DOHH2 (cell line): ENCODE results near the gene CPNE2.

Source experiments
- H3F3A ChIP-seq: fragments of 200-600 bp; sonication (generic), shearing (Covaris generic); 2 replicates; pipeline ENCODE4 v1.6.0; 2016; ENCODE audit warnings: antibody characterized with exemption, mild to moderate bottlenecking; ENCODE audit not compliant: control insufficient read depth, insufficient read depth
- H3K27ac ChIP-seq: fragments of 200-600 bp; sonication (generic); 2 replicates; pipeline ENCODE4 v1.5.1; 2014; ENCODE audit warnings: low read depth, mild to moderate bottlenecking, low read length, moderate library complexity
- H3K27me3 ChIP-seq: fragments of 200-600 bp; sonication (generic); 2 replicates; pipeline ENCODE4 v1.6.1; 2014; ENCODE audit warnings: mild to moderate bottlenecking, low read length, mixed read lengths; ENCODE audit not compliant: control insufficient read depth
- H3K36me3 ChIP-seq: fragments of 200-600 bp; sonication (generic); 2 replicates; pipeline ENCODE4 v1.6.1; 2014; ENCODE audit warnings: mild to moderate bottlenecking, low read length, moderate library complexity, mixed read lengths; ENCODE audit not compliant: control insufficient read depth
- H3K4me1 ChIP-seq: fragments of 200-600 bp; sonication (generic); 2 replicates; pipeline ENCODE4 v1.6.1; 2014; ENCODE audit warnings: mild to moderate bottlenecking, low read length, mixed read lengths; ENCODE audit not compliant: control insufficient read depth
- H3K4me2 ChIP-seq: fragments of 200-600 bp; sonication (generic); 2 replicates; pipeline ENCODE4 v1.6.0; 2014; ENCODE audit warnings: mild to moderate bottlenecking, low read length, moderate library complexity
- H3K4me3 ChIP-seq: fragments of 200-600 bp; sonication (generic); 2 replicates; pipeline ENCODE4 v1.5.1; 2014; ENCODE audit warnings: mild to moderate bottlenecking, low read length, mixed read lengths
- H3K79me2 ChIP-seq: fragments of 200-600 bp; sonication (generic); 2 replicates; pipeline ENCODE4 v1.6.1; 2014; ENCODE audit warnings: mild to moderate bottlenecking, low read length, mixed read lengths; ENCODE audit not compliant: control insufficient read depth
- H3K9me2 ChIP-seq: fragments of 200-600 bp; sonication (generic); replicated peaks from 2 replicates; pipeline ENCODE4 v1.6.1; 2014; ENCODE audit warnings: mild to moderate bottlenecking, low read length, mixed read lengths; ENCODE audit not compliant: control insufficient read depth
- H3K9me3 ChIP-seq: fragments of 200-600 bp; sonication (generic); 2 replicates; pipeline ENCODE4 v1.6.1; 2014; ENCODE audit warnings: antibody characterized with exemption, low read length, mixed read lengths; ENCODE audit not compliant: control insufficient read depth, insufficient read depth
- H4K20me1 ChIP-seq: fragments of 200-600 bp; sonication (generic); 2 replicates; pipeline ENCODE4 v1.6.0; 2014; ENCODE audit warnings: low read depth, mild to moderate bottlenecking, antibody characterized with exemption, low read length, moderate library complexity; ENCODE audit not compliant: control insufficient read depth, insufficient read depth
- EZH2phosphoT487 ChIP-seq: fragments of 200-600 bp; sonication (generic); IDR thresholded peaks from 2 replicates; pipeline ENCODE4 v1.6.1; 2017; ENCODE audit warnings: borderline replicate concordance, mild to moderate bottlenecking, antibody characterized with exemption, low read length, moderate library complexity, mixed read lengths
- TF ChIP-seq, protein P1 (sequence below): fragments of 200-600 bp; sonication (generic); IDR thresholded peaks from one replicate; pipeline ENCODE4 v1.5.1; 2014; ENCODE audit warnings: antibody characterized with exemption, mild to moderate bottlenecking, low read depth, low read length; ENCODE audit not compliant: poor library complexity, severe bottlenecking

Gene CPNE2

DNA sequence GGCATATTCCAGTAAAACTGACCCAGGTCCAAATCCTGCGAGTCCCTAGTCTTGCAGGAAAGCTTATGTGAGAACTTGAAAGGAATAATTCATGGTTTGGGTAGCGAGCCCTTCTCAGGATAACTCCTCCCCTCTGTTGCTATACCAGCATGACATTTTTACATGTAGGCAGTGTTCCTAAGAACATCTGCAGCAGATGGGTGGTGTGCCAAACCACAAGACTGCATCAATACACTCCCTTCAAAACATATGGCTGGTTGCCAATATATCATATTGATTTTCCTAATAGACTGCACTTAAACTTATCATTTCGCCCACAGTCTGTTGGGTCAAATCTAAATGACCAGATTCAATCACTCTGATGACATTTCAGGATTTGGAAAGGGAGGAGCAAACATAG is 73.6 kb downstream of the CPNE2 start:
- Histone ChIP-seq H3F3A (no peaks in the 10 kb centered on the region; the same call in 1 of the 2 replicates), H4K20me1 (no peaks in the 10 kb centered on the region), H3K27me3 (no peaks in the 10 kb centered on the region), H3K4me2 (no peak overlapping the region), H3K27ac (no peak overlapping the region), H3K4me1 (no peaks in the 10 kb centered on the region), H3K9me2 (no peaks in the 10 kb centered on the region), H3K79me2 (no peaks in the 10 kb centered on the region), H3K4me3 (no peak overlapping the region), H3K9me3 (no peaks in the 10 kb centered on the region), H3K36me3 (peaks cover 74% of the 10 kb centered on the region)
- no peak for TF ChIP-seq EZH2phosphoT487
- TF ChIP-seq, protein P1, sequence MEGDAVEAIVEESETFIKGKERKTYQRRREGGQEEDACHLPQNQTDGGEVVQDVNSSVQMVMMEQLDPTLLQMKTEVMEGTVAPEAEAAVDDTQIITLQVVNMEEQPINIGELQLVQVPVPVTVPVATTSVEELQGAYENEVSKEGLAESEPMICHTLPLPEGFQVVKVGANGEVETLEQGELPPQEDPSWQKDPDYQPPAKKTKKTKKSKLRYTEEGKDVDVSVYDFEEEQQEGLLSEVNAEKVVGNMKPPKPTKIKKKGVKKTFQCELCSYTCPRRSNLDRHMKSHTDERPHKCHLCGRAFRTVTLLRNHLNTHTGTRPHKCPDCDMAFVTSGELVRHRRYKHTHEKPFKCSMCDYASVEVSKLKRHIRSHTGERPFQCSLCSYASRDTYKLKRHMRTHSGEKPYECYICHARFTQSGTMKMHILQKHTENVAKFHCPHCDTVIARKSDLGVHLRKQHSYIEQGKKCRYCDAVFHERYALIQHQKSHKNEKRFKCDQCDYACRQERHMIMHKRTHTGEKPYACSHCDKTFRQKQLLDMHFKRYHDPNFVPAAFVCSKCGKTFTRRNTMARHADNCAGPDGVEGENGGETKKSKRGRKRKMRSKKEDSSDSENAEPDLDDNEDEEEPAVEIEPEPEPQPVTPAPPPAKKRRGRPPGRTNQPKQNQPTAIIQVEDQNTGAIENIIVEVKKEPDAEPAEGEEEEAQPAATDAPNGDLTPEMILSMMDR: no peak

DNA sequence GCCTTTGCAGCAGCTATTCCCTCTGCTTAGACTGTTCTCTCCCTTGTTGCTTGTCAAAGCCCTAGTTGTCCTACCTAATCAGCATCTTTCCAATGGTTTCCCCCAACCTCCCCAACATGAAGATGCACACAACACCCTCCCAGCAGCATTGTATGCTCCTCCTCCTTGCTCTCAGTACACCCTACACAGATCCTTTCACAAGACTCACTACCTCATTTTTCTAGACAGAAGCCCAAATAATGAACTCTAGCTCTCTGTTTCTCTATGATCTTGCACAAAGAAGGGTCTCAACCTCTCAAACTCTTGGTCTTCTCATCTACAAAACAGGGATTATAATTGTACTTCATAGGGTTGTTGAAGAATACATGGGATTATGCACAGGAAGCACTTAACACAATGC is 74.1 kb downstream of the CPNE2 start:
- Histone ChIP-seq H3K27ac (no peak overlapping the region), H3K79me2 (no peaks in the 10 kb centered on the region), H3K9me2 (no peaks in the 10 kb centered on the region), H3K36me3 (peaks cover 76% of the 10 kb centered on the region), H3K4me2 (no peak overlapping the region), H3K9me3 (no peaks in the 10 kb centered on the region), H4K20me1 (no peaks in the 10 kb centered on the region), H3K4me3 (no peak overlapping the region), H3K27me3 (no peaks in the 10 kb centered on the region), H3F3A (no peaks in the 10 kb centered on the region; the same call in 1 of the 2 replicates), H3K4me1 (no peaks in the 10 kb centered on the region)
- no peak for TF ChIP-seq EZH2phosphoT487
- TF ChIP-seq, protein P1: no peak

DNA sequence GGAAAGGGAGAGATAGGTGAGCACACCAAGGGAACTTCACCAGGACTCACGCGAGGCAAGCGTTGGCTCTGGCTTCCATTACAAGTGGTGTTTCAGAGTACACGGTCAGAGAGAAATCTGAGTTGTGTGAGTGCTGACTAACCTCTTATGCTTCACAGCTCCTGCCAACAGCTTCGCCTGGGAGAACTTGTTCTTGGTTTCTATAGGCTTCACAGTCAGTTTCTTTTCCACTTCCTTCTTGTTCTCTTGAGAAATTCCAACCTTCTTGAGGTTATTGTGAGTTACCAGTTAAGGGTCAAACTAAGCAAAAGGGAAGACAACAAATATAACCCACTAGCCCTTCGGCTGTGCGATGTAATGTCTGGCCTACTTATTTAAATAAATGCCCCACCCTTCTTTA is 74.6 kb downstream of the CPNE2 start:
- no peaks in the 10 kb centered on the region for H3K9me2 ChIP-seq
- no peak for TF ChIP-seq EZH2phosphoT487
- TF ChIP-seq, protein P1: no peak
- no peaks in the 10 kb centered on the region for H3K4me1 ChIP-seq
- H3K27ac ChIP-seq: no peak overlapping the region
- no peaks in the 10 kb centered on the region for H3K79me2 ChIP-seq
- no peak overlapping the region for H3K4me3 ChIP-seq
- H3K4me2 ChIP-seq: no peak overlapping the region
- H3F3A ChIP-seq: no peaks in the 10 kb centered on the region; the same call in 1 of the 2 replicates
- no peaks in the 10 kb centered on the region for H4K20me1 ChIP-seq
- peaks cover 81% of the 10 kb centered on the region for H3K36me3 ChIP-seq
- no peaks in the 10 kb centered on the region for H3K9me3 ChIP-seq
- H3K27me3 ChIP-seq: no peaks in the 10 kb centered on the region

DNA sequence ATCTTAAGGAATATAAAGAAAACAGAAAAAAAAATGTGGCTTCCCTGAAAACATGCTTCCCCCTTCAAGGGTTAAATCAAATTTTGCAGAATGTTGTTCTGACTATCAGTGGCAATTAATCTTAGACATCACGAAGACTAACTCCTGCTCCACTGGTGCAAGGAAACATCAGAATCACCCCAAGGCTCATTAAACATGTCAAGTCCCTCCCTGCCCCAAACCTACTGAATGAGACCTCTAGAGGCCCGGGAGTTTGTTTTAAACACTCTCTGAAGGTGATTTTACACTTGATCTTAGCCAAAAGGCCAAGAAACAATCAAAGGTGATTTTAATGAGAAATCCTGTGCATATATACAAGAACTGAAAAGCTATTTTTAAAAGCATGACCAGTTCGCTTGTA is 75.2 kb downstream of the CPNE2 start:
- no peaks in the 10 kb centered on the region for H3K9me2 ChIP-seq
- H3K27me3 ChIP-seq: no peaks in the 10 kb centered on the region
- no peak for TF ChIP-seq EZH2phosphoT487
- TF ChIP-seq, protein P1: no peak
- no peak overlapping the region for H3K4me2 ChIP-seq
- H4K20me1 ChIP-seq: no peaks in the 10 kb centered on the region
- H3F3A ChIP-seq: no peaks in the 10 kb centered on the region; the same call in 1 of the 2 replicates
- no peaks in the 10 kb centered on the region for H3K4me1 ChIP-seq
- no peaks in the 10 kb centered on the region for H3K79me2 ChIP-seq
- no peaks in the 10 kb centered on the region for H3K9me3 ChIP-seq
- no peak overlapping the region for H3K27ac ChIP-seq
- no peak overlapping the region for H3K4me3 ChIP-seq
- H3K36me3 ChIP-seq: peaks cover 83% of the 10 kb centered on the region
